ENCODE data around the gene PCDHGC3.

DNA sequence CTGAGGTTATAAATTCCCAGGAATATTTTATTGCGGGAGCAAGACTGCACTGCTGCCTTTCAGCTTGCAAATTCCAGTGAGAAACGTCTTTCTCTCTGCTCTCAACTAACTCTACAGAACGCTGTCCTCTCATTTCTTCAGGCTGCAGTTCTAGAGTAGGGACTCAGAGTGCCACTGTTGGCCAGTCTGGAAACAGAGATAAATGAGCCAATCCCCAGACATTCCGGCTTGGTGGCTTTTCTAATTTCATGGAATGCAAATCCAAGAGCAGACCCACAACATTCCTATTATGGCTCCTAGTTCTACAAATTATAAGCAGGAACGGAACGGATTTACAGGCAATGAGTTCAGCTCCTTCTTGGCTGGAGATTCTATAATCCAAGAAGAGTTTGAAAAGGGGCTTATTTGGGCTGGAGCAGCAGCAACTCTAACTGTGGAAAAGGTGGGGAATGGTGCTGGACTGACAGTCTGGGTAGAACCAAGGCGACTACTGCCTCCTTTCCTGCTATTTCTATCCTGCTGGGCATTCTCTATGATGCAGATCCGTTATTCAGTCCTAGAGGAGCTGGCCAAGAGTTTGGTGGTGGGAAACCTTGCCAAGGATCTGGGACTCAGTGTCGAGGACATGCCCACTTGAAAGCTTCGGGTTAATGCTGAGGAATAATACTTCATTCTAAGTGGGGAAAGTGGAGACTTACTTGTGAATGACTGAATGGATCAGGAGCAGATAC is 36.2 kb upstream of the PCDHGC3 start:
- TF ChIP-seq, protein P1, sequence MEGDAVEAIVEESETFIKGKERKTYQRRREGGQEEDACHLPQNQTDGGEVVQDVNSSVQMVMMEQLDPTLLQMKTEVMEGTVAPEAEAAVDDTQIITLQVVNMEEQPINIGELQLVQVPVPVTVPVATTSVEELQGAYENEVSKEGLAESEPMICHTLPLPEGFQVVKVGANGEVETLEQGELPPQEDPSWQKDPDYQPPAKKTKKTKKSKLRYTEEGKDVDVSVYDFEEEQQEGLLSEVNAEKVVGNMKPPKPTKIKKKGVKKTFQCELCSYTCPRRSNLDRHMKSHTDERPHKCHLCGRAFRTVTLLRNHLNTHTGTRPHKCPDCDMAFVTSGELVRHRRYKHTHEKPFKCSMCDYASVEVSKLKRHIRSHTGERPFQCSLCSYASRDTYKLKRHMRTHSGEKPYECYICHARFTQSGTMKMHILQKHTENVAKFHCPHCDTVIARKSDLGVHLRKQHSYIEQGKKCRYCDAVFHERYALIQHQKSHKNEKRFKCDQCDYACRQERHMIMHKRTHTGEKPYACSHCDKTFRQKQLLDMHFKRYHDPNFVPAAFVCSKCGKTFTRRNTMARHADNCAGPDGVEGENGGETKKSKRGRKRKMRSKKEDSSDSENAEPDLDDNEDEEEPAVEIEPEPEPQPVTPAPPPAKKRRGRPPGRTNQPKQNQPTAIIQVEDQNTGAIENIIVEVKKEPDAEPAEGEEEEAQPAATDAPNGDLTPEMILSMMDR (conservative IDR thresholded peaks at IDR 0.05; ENCODE audit: low read length): no peak
- no peak for TF ChIP-seq EZH2phosphoT487 (IDR thresholded peaks at IDR 0.05; ENCODE audit: borderline replicate concordance, low read depth, low read length)
